Stimulated activated naive CD8-positive, alpha-beta T cell treated with anti-CD3 and anti-CD28 coated beads, Interleukin-15, Interleukin-2, amounts not matched to agents 100 ng/mL and 50 ng/mL, for 24 hours (primary cell): ENCODE measurements around the gene GALNT18.

ENCODE experiments used
- H3K27ac Mint-ChIP-seq: one replicate; pipeline ENCODE4 v1.8.0; 2021; ENCODE audit warnings: mild to moderate bottlenecking, mixed read lengths
- H3K27me3 Mint-ChIP-seq: one replicate; pipeline ENCODE4 v1.8.0; 2021; ENCODE audit warnings: mixed read lengths
- H3K36me3 Mint-ChIP-seq: one replicate; pipeline ENCODE4 v1.8.0; 2021; ENCODE audit warnings: low read depth, mixed read lengths
- H3K4me1 Mint-ChIP-seq: one replicate; pipeline ENCODE4 v1.8.0; 2021; ENCODE audit warnings: low read depth, mixed read lengths
- H3K4me3 Mint-ChIP-seq: one replicate; pipeline ENCODE4 v1.8.0; 2021; ENCODE audit warnings: mild to moderate bottlenecking, mixed read lengths
- H3K9me3 Mint-ChIP-seq: one replicate; pipeline ENCODE4 v1.8.0; 2021; ENCODE audit warnings: mixed read lengths

Gene GALNT18

GRCh38 chr11:11586465-11586864, 35.3 kb downstream of the GALNT18 start:
- no peak overlapping the region for H3K4me3 Mint-ChIP-seq

GRCh38 chr11:11584937-11585336, 36.9 kb downstream of the GALNT18 start:
- H3K4me1 Mint-ChIP-seq = no peaks in the 10 kb centered on the region
- no peak overlapping the region for H3K4me3 Mint-ChIP-seq
- no peak overlapping the region for H3K27ac Mint-ChIP-seq
- no peaks in the 10 kb centered on the region for H3K36me3 Mint-ChIP-seq
- no peaks in the 10 kb centered on the region for H3K27me3 Mint-ChIP-seq
- no peaks in the 10 kb centered on the region for H3K9me3 Mint-ChIP-seq

More at GRCh38 chr11:11586465-11586864, 35.3 kb downstream of the GALNT18 start:
- Mint-ChIP-seq H3K27me3 (no peaks in the 10 kb centered on the region), H3K4me1 (no peaks in the 10 kb centered on the region), H3K36me3 (no peaks in the 10 kb centered on the region), H3K9me3 (no peaks in the 10 kb centered on the region), H3K27ac (no peak overlapping the region)

DNA sequence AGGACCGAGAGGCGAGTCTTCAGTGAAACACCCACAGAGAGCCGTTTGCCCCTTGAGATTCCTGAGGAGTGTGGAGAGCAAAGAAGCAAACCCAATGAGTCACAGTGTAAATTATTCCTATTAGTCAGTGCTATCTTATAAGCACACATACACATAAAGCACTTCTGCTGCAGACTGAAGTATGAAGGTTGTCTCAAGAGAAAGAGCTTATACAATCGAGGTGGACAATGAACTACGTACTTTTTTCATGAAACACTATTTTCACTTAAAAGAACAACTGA, 37.3 kb downstream of the GALNT18 start:
- Mint-ChIP-seq H3K9me3 (no peaks in the 10 kb centered on the region), H3K36me3 (no peaks in the 10 kb centered on the region), H3K4me3 (no peak overlapping the region), H3K4me1 (no peaks in the 10 kb centered on the region), H3K27me3 (no peaks in the 10 kb centered on the region), H3K27ac (no peak overlapping the region)

DNA sequence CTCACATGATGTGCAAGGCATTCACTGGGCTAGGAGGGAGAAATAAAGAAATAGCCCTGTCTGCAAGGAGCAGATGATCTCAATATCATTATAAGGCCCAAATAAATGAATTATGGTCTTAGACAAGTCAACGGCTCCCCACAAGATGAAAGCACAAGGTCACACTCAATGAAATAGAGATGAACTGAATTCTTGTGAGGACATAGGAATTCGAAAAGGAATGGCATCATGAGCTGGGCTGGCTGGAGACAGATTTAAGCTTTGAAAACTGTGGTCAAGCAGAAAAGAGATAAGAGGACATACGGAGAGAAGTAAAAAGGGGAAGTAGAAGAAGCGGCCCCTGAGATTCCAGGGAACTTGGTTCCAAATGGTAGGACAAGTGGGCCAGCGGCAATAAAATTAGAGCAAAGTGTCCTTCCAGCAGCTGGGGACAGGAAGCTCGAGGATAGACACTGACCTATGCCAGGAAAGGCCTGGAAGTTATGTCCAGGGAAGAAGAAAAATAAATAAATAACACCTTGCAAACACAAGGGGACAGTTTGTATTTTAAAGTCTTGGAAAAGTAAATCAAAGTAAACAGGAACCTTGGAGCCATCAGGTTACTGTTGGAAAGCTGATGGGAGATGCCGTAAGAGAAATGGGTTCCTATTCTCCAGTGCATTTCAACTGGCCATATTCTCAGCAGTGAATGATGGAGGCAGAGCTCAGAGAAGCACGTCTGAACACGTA, 37.8 kb downstream of the GALNT18 start:
- Mint-ChIP-seq H3K27me3 (no peaks in the 10 kb centered on the region), H3K4me3 (no peak overlapping the region), H3K27ac (no peak overlapping the region), H3K36me3 (no peaks in the 10 kb centered on the region), H3K9me3 (no peaks in the 10 kb centered on the region), H3K4me1 (no peaks in the 10 kb centered on the region)

- H3K27ac Mint-ChIP-seq = no peak overlapping the region
- H3K27me3 Mint-ChIP-seq = peaks cover 4% of the 10 kb centered on the region
- H3K9me3 Mint-ChIP-seq = no peaks in the 10 kb centered on the region
- H3K36me3 Mint-ChIP-seq = no peaks in the 10 kb centered on the region
- H3K4me3 Mint-ChIP-seq = no peak overlapping the region
- no peaks in the 10 kb centered on the region for H3K4me1 Mint-ChIP-seq
Measured at GRCh38 chr11:11582011-11582701, 39.6 kb downstream of the GALNT18 start.

GRCh38 chr11:11581481-11581880, 40.3 kb downstream of the GALNT18 start:
- Mint-ChIP-seq H3K27me3 (peaks cover 4% of the 10 kb centered on the region), H3K27ac (no peak overlapping the region), H3K4me3 (no peak overlapping the region), H3K9me3 (no peaks in the 10 kb centered on the region), H3K4me1 (no peaks in the 10 kb centered on the region), H3K36me3 (no peaks in the 10 kb centered on the region)

DNA sequence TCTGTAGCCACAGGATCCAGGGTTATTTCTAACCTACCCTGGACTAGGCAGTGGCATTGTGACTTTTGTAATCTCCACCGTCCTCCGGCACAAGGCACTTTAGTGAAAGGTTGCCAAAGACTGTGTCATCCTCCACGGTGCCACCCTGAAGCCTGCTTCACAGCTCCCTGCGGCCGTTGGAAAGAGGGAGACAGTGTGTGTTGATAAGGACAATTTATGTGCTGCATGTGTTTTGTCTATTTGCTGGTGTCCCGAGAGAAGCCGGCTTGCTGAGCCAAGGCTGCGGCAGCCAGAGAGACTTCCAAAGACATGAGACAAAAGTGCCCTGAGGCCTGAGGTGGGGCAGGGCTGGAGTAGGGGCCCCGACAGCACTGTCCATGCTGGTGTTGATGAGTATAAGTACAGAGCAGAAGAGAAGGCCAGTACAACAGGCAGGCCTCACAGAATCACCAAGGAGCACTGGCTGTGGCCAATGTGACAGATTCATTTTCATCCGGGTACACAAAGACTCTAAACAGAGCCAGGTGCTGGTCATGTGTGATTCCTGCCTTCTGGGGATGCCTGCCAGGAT, 40.9 kb downstream of the GALNT18 start:
- peaks cover 4% of the 10 kb centered on the region for H3K27me3 Mint-ChIP-seq

GRCh38 chr11:11580012-11580411, 41.8 kb downstream of the GALNT18 start:
- peaks cover 4% of the 10 kb centered on the region for H3K27me3 Mint-ChIP-seq
- no peak overlapping the region for H3K4me3 Mint-ChIP-seq
- no peaks in the 10 kb centered on the region for H3K4me1 Mint-ChIP-seq
- H3K9me3 Mint-ChIP-seq = no peaks in the 10 kb centered on the region
- H3K27ac Mint-ChIP-seq = no peak overlapping the region
- no peaks in the 10 kb centered on the region for H3K36me3 Mint-ChIP-seq

More for the DNA sequence above, 40.9 kb downstream of the GALNT18 start:
- no peaks in the 10 kb centered on the region for H3K36me3 Mint-ChIP-seq
- H3K4me3 Mint-ChIP-seq = no peak overlapping the region
- no peaks in the 10 kb centered on the region for H3K4me1 Mint-ChIP-seq
- H3K9me3 Mint-ChIP-seq = no peaks in the 10 kb centered on the region
- H3K27ac Mint-ChIP-seq = no peak overlapping the region

GRCh38 chr11:11579012-11579988, 42.5 kb downstream of the GALNT18 start:
- no peaks in the 10 kb centered on the region for H3K9me3 Mint-ChIP-seq
- no peak overlapping the region for H3K27ac Mint-ChIP-seq
- H3K27me3 Mint-ChIP-seq = peaks cover 4% of the 10 kb centered on the region
- no peak overlapping the region for H3K4me3 Mint-ChIP-seq
- no peaks in the 10 kb centered on the region for H3K4me1 Mint-ChIP-seq
- no peaks in the 10 kb centered on the region for H3K36me3 Mint-ChIP-seq

DNA sequence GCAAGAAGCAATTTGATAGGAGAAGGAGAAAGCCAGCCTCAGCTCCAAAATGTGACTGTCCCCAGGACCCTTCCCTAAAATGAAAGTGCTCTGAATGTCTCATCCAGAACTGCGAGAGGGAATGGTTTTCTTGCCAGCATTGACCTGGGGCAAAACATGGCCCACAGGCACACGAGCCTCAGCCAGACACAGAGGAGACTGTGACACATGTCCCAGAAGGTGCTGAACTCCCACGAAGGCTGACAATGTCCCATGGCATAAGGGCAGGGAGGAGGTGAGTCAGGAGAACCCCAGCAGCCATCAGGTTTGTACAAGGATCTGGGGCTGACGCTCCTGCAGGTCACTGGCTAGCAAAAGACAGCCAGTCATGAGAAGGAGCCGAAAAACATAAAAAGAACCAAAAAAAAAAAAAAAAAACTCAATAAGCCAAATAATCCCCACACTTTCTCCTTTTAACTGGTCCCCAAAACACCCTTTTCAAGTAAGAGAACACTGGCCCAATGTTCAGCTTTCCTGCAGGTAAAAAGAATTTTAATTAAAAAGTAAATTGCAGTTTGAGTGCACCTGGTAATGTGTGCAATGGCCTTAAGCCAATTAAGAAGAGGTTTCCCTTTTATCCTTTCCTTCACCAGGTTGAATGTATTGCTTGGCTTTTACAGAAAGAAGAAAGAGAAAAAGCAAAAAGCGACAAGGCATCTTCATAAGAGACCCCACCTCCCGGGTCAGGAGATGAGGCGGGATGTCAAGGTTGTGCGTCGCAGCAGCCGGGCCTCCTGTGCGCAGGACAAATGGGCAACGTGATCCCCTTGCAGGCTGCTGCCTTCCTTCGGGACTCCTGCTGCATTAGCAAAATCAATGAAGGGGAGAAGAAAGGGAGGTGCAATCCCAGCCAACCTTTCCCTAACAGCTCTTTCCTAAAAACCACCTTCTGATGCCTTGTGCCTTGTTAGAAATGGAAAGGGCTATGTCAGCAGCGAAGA, 43.6 kb downstream of the GALNT18 start:
- no peaks in the 10 kb centered on the region for H3K36me3 Mint-ChIP-seq
- peaks cover 4% of the 10 kb centered on the region for H3K27me3 Mint-ChIP-seq
- H3K4me3 Mint-ChIP-seq = no peak overlapping the region
- H3K9me3 Mint-ChIP-seq = no peaks in the 10 kb centered on the region
- H3K4me1 Mint-ChIP-seq = no peaks in the 10 kb centered on the region
- no peak overlapping the region for H3K27ac Mint-ChIP-seq

- Mint-ChIP-seq H3K27me3 (peaks cover 4% of the 10 kb centered on the region), H3K36me3 (no peaks in the 10 kb centered on the region), H3K4me3 (no peak overlapping the region), H3K4me1 (no peaks in the 10 kb centered on the region), H3K9me3 (no peaks in the 10 kb centered on the region), H3K27ac (peak overlapping the region; percentile 13)
Measured at GRCh38 chr11:11577251-11577855, 44.5 kb downstream of the GALNT18 start.

DNA sequence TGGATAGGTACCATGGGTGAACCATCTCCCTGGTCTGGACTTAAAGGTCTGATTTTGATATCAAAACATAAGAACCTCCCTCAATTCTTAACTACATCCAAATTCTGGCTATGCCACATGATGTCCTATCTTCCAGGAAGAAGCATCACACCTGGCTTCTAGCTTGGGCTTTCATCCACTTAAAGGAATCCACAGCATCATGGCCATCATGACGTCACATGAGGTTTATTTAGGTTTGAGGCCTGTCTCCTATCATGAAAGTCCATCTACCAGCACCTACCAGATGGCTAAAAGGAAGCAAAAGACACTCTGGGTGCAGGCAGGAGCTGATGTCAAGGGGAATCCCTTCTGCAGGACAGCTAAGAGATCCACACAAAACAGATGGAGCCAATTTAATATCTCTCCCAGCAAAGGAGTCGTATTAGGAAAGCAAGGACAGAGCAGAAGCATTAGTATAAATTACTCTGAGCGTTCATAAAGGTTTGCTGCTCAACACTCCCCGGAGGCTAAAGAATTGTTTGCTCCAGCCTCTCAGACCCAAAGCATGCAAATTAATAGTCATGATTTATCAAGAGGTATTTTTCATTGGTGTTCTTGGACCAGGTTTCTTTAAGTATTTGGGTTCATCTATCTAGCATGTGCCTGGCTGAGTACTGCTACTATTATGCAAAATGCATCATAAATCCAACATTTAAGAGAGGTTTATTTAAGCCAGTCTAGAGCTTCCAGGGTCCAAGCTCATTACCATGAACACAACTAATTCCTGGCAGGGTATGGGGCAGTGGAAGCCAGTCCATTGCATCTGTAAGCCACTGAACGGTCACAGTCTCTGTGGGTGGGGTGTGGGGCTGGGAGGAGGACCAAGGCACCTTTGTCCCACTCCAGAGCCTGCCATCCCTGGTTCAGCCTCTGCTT, 47.2 kb downstream of the GALNT18 start:
- Mint-ChIP-seq H3K36me3 (no peaks in the 10 kb centered on the region), H3K4me3 (no peak overlapping the region), H3K27ac (no peak overlapping the region), H3K27me3 (peaks cover 10% of the 10 kb centered on the region), H3K9me3 (no peaks in the 10 kb centered on the region), H3K4me1 (peaks cover 4% of the 10 kb centered on the region)

GRCh38 chr11:11572386-11572785, 49.4 kb downstream of the GALNT18 start:
- Mint-ChIP-seq H3K9me3 (no peaks in the 10 kb centered on the region), H3K4me1 (peaks cover 4% of the 10 kb centered on the region), H3K36me3 (no peaks in the 10 kb centered on the region), H3K27ac (no peak overlapping the region), H3K4me3 (no peak overlapping the region), H3K27me3 (peaks cover 6% of the 10 kb centered on the region)
